ENCODE results near the gene PRKCZ. TPM values are rescaled to one million over a fixed set of nuclear protein-coding genes. Genes with fewer than 3 reads are reported as not detected.

Gene PRKCZ
- total RNA-seq, 2 donors from 2014 or later = 50.4 to 72.2 TPM

- DNase-seq = peak; percentile 77
- no peak overlapping the region for H3K27ac ChIP-seq
- TF ChIP-seq CTCF (IDR thresholded peaks at IDR 0.05) = peak; percentile 83
- no peaks in the 10 kb centered on the region for H3K36me3 ChIP-seq
- peak overlapping the region in 1 of 2 donors; percentile 39 for H3K9ac ChIP-seq (ENCODE audit: low read depth in 2 of 2, low read length in 2 of 2)
- H3K4me1 ChIP-seq = peaks cover 19% of the 10 kb centered on the region
- no peak overlapping the region for H3K4me3 ChIP-seq
- no peaks in the 10 kb centered on the region for H3K9me3 ChIP-seq
- intact Hi-C loops (cut with DNase I) = loop anchor here (5.0 kb wide), 1 partner anchor 102 kb away; no protein-coding TSS in a partner anchor
- H3K27me3 ChIP-seq = peaks cover 4% of the 10 kb centered on the region
Observed at GRCh38 chr1:2044510-2045319, 5.5 kb upstream of the PRKCZ start.

- Histone ChIP-seq H3K36me3 (no peaks in the 10 kb centered on the region), H3K27me3 (peaks cover 4% of the 10 kb centered on the region), H3K9ac (ENCODE audit: low read depth in 2 of 2, low read length in 2 of 2) (peak overlapping the region in 1 of 2 donors; percentile 3), H3K9me3 (no peaks in the 10 kb centered on the region), H3K4me1 (peaks cover 19% of the 10 kb centered on the region), H3K27ac (no peak overlapping the region), H3K4me3 (no peak overlapping the region)
- intact Hi-C loops (cut with DNase I) = no loop called here
- TF ChIP-seq CTCF (IDR thresholded peaks at IDR 0.05) = no peak
- DNase-seq = no peak
Observed at GRCh38 chr1:2045468-2046173, 4.6 kb upstream of the PRKCZ start.

DNA sequence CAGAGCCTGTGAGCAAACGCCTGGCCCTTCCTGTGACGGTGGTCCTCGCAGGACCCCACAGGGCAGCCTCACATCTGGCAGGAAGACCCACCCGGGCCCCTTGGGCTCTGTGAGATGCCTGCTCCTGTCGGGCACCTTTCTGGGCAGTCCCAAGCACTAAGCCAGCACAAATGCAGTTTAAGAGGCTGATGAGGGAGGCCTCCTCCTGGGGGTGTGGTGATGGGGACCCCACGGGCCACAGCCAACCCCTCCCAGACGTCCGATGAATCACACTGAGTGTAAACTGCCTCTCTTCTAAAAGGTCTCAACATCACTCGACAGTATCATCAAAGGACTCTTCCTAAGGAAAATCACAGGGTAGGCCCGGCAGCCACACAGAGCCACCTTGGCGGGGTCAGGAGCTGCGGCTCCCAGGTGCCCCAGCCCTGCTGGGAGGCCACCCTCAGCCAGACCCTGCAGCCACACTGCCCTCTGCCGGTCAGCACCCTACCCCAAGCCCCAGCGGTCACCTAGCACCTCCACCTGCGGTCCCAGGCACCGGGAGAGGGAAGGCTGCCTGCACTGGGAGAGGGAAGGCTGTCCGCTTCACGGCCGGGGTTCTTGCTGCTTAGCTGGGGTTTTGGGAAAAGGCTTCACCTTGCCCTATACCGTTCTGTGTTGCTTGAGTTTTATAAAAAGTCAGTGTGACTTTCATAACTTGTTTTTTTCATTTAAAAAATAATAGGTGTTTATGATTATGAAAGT, 3.9 kb upstream of the PRKCZ start:
- H3K9ac ChIP-seq (ENCODE audit: low read depth in 2 of 2, low read length in 2 of 2) = peak overlapping the region; percentile 3 to 73
- H3K27ac ChIP-seq = peak overlapping the region; percentile 70
- peak; percentile 92 for DNase-seq
- no peak overlapping the region for H3K4me3 ChIP-seq
- H3K27me3 ChIP-seq = peaks cover 4% of the 10 kb centered on the region
- no peaks in the 10 kb centered on the region for H3K36me3 ChIP-seq
- H3K9me3 ChIP-seq = no peaks in the 10 kb centered on the region
- intact Hi-C loops (cut with DNase I) = no loop called here
- peak; percentile 74 for TF ChIP-seq CTCF (IDR thresholded peaks at IDR 0.05)
- peaks cover 19% of the 10 kb centered on the region for H3K4me1 ChIP-seq

DNA sequence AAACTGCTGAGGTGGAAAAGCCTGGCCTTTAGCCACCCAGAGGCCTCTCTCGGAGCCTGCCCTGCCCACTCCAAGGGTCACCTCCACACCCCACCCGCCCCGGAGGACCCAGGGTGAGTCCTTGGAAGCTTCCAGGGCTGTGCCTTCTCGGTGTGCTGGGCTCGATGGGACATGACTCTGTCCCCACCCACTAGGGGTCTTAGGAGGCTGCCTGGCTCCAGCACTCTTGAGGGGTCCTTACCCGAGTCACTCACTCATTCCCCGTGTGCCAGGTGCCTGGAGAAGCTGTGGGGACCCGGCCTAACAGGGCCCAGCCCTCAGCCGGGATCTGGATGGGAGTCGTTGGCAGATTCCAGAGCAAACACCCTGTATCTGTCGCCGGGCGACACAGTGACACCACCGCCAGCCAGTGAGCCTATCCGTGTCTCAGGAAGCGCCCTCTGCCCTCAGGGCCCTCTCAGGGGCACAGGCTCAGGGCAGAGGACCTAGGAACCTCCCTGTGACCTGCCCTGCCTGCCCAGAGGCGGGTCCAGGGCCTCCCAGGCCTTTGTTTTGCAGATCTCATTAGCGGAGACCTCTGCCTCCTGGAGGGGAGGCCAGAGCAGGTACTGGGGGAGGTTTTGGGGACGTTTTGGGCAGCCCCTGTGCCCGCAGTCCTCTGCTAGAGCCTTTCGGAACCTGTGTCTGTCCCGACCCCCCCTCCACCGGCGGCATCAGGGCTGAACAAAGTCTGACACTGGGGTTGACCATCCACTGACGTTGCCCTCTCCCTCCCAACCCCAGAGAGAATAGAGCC, 3.1 kb upstream of the PRKCZ start:
- DNase-seq = peak; percentile 80
- no peak for TF ChIP-seq CTCF (IDR thresholded peaks at IDR 0.05)
- Histone ChIP-seq H3K4me3 (no peak overlapping the region), H3K4me1 (peaks cover 23% of the 10 kb centered on the region), H3K27me3 (peaks cover 4% of the 10 kb centered on the region), H3K36me3 (no peaks in the 10 kb centered on the region), H3K9ac (ENCODE audit: low read depth in 2 of 2, low read length in 2 of 2) (peak overlapping the region in 1 of 2 donors; percentile 73), H3K27ac (peak overlapping the region; percentile 70), H3K9me3 (no peaks in the 10 kb centered on the region)
- intact Hi-C loops (cut with DNase I) = no loop called here

All from colonic mucosa (tissue), 4 donors.